GM13977 (cell line): ENCODE measurements around the gene FGF19.

ENCODE experiments used
- DNase-seq: peaks from one replicate; pipeline ENCODE4 v3.0.0; 2012; ENCODE audit warnings: low spot score
- in situ Hi-C: fragments of 300-500 bp; cut with MboI; formaldehyde crosslinking; loops from one replicate; pipeline ENCODE4 v1.12.0; 2022; ENCODE audit warnings: low sequenced_read_pairs, low pct_unique_long_range_greater_than_20kb, mixed read lengths, inconsistent platforms; ENCODE audit not compliant: unreplicated experiment
- TF ChIP-seq, protein P1 (sequence below): IDR thresholded peaks from 2 replicates; pipeline ENCODE4 v1.5.1; 2012; ENCODE audit warnings: mild to moderate bottlenecking, control low read depth; ENCODE audit not compliant: insufficient read depth; ENCODE audit errors: extremely low read depth, missing control alignments

The FGF19 gene

DNA sequence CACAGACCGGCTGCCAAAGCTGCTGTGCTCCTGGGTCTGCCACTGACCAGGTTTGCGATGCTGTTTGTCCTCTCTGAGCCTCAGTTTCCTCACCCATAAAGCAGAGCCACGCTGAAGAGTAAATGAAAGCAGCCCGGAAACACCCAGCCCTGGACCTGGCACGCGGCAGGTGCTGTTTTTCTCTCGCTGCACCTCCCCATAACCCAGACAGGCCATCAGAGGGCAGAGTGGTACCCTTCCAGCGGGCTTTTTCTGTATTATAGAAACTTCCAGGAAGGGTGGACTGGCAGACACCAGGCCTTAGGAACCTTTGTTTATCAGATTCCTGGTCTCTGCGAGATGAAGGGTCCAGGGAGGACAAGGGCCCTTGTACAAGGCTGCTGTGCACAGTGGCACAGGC lies 17.9 kb upstream of the FGF19 start:
- TF ChIP-seq, protein P1, sequence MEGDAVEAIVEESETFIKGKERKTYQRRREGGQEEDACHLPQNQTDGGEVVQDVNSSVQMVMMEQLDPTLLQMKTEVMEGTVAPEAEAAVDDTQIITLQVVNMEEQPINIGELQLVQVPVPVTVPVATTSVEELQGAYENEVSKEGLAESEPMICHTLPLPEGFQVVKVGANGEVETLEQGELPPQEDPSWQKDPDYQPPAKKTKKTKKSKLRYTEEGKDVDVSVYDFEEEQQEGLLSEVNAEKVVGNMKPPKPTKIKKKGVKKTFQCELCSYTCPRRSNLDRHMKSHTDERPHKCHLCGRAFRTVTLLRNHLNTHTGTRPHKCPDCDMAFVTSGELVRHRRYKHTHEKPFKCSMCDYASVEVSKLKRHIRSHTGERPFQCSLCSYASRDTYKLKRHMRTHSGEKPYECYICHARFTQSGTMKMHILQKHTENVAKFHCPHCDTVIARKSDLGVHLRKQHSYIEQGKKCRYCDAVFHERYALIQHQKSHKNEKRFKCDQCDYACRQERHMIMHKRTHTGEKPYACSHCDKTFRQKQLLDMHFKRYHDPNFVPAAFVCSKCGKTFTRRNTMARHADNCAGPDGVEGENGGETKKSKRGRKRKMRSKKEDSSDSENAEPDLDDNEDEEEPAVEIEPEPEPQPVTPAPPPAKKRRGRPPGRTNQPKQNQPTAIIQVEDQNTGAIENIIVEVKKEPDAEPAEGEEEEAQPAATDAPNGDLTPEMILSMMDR: no peak
- in situ Hi-C loops: no loop called here
- DNase-seq: no peak

DNA sequence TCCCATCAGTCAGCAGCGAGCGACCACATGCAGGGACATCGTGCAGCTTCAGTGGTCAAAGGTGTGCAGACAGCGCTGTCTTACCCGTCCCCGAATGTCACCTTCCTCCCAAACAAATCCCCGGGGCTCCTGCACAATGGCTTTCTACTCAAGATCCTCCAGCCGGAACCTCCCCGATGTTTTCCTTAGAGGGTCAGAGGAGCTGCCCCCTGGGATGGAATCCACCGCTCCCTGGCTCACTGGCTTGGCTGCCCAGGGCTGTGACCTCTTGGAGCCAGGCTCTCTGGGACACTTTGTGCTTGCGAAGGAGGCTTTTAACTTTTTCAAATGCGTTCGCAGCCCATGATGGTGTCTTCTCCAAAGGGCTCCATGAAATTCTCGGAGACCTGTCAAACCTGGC lies 17.3 kb upstream of the FGF19 start:
- TF ChIP-seq, protein P1: no peak
- no peak for DNase-seq
- in situ Hi-C loops: no loop called here

DNA sequence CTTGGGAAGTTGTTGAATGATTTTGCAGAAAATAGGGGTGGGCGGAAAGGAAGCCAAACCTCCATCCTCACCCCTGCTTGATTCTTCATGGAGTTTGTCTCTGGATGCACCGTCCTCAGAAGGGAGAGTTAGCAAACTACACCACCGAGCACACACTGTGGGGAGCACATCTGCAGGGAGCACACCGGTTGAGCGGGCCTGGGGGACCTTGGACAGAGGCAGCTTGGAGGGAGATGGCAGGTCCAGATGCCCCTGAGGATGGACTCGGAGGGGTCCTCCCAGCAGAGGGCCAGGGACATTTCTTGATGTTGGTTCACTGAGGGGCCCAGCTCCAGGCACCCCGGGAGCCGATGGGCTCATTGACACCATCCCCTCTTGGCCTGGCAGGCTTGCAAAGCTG lies 15.1 kb upstream of the FGF19 start:
- DNase-seq: no peak
- in situ Hi-C loops: no loop called here
- TF ChIP-seq, protein P1: no peak

DNA sequence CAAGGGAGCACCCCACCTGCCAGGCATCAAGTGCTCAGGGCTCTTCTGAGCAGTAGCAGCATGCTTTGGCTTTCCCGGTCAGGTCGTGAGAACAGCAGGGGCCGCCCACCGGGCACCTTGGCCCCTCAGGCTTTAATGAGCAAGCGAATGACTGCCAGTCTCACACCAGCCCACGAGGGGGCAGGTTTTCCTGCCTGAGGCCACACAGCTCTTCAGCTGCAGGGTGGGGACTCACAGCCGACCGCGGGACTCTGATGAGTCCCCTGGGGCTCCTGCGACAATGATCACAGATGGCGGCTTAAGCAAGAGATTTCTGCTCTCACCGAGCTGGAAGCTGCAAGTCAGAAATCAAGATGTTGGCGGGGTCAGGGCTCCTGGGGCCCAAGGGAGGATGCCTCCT lies 14.3 kb upstream of the FGF19 start:
- TF ChIP-seq, protein P1: peak; percentile 56
- in situ Hi-C loops: no loop called here
- peak; percentile 79 for DNase-seq

DNA sequence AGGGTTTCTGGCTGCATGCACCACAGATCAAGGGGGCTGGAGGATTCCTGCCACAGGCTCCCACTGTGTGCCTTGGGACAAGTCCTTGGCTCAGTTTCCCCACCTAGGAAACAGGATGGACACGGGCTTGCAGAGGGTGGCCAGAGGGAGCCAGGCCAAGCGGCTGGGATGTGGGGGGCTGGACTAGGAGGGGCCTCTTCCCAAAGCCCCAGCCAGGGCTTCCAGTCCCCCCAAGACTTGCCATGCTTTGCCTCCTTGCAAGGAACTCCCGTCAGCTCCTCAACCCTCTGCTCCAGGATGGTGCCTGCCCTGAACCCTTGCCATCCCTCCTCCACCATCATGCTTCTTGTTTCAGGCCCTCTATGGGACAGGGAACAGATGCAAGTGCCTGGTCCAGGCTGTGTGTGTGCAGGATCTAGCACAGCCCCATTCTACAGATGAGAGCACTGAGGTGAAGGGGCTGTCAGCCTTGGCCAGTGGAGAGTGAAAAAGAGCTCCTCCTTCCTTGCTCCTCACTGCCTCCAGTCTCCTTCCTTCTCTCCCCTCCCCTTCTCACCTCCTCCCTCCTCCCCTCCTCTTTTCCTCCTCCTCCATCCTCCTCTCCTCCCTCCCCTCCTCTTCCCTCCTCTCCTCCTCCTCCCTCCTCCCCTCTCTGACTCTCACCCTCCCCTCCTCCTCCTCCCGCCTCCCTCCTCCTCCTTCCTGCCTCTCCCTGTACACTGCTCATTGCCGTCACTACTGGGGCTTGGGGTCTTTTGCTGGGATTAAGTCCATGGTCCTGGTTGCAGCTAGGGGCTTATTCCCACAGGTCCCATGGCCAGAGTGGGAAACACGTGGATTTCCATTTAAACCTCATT lies 13.3 kb upstream of the FGF19 start:
- DNase-seq: no peak
- TF ChIP-seq, protein P1: no peak
- in situ Hi-C loops: no loop called here

DNA sequence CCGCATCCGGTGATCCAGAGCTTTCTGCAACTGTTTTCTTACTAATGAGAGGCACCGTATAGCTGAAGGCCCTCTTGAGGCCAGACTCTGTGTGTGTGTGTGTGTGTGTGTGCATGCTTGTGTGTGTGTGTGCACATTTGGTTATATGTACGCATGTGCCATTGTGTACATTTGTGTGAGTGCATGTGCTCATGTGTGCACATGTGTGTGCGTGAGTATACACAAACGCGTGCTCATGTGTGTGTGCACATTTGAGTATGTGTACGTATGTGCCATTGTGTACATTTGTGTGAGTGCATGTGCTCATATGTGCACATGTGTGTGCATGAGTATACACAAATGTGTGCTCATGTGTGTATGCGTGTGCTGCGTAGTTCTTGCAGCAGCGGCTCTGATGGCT lies 12.3 kb upstream of the FGF19 start:
- TF ChIP-seq, protein P1: no peak
- in situ Hi-C loops: no loop called here
- no peak for DNase-seq
